ENCODE results near the gene GABBR2. TPM values are rescaled to one million over a fixed set of nuclear protein-coding genes. Genes with fewer than 3 reads are reported as not detected.

GABBR2 gene
- polyA plus RNA-seq, 4 donors, result 0.09 to 1.4 (median 0.71) TPM; not detected in 1

- no peaks in the 10 kb centered on the region for H3K36me3 ChIP-seq (ENCODE audit: control insufficient read depth in 3 of 3, insufficient read depth in 2 of 3, low read depth in 1 of 3, low read length in 3 of 3)
- WGBS, 3 donors, result 53 to 58% (median 55%) methylated on average over 3 of the region's 3 CpGs
- FAIRE-seq, result no peak
- no peak for DNase-seq
- no peaks in the 10 kb centered on the region for H3K9me3 ChIP-seq (ENCODE audit: control insufficient read depth in 2 of 2, insufficient read depth in 1 of 2, low read depth in 1 of 2, low read length in 1 of 2)
- no peak overlapping the region for H3K27ac ChIP-seq (ENCODE audit: low read depth in 1 of 3, low read length in 2 of 3)
- H3K4me3 ChIP-seq (ENCODE audit: low read depth in 1 of 3, low read length in 3 of 3), result no peak overlapping the region
- H3K4me1 ChIP-seq (ENCODE audit: control insufficient read depth in 3 of 3, insufficient read depth in 2 of 3, low read depth in 1 of 3, low read length in 2 of 3), result no peaks in the 10 kb centered on the region
- H3K27me3 ChIP-seq (ENCODE audit: control insufficient read depth in 3 of 3, insufficient read depth in 3 of 3, low read length in 3 of 3), result no peaks in the 10 kb centered on the region
Observed at GRCh38 chr9:98558575-98558974, 150.2 kb downstream of the GABBR2 start.

GRCh38 chr9:98556511-98556910, 152.2 kb downstream of the GABBR2 start:
- Histone ChIP-seq H3K27ac (ENCODE audit: low read depth in 1 of 3, low read length in 2 of 3) (no peak overlapping the region), H3K4me1 (ENCODE audit: control insufficient read depth in 3 of 3, insufficient read depth in 2 of 3, low read depth in 1 of 3, low read length in 2 of 3) (no peaks in the 10 kb centered on the region), H3K27me3 (ENCODE audit: control insufficient read depth in 3 of 3, insufficient read depth in 3 of 3, low read length in 3 of 3) (no peaks in the 10 kb centered on the region), H3K4me3 (ENCODE audit: low read depth in 1 of 3, low read length in 3 of 3) (no peak overlapping the region), H3K9me3 (ENCODE audit: control insufficient read depth in 2 of 2, insufficient read depth in 1 of 2, low read depth in 1 of 2, low read length in 1 of 2) (no peaks in the 10 kb centered on the region), H3K36me3 (ENCODE audit: control insufficient read depth in 3 of 3, insufficient read depth in 2 of 3, low read depth in 1 of 3, low read length in 3 of 3) (no peaks in the 10 kb centered on the region)
- FAIRE-seq (no peak), DNase-seq (no peak)
- 87 to 92% (median 90%) methylated on average over 12 of the region's 12 CpGs for whole genome bisulfite sequencing, 3 donors

GRCh38 chr9:98555651-98556465, 152.9 kb downstream of the GABBR2 start:
- FAIRE-seq (no peak), DNase-seq (no peak)
- Histone ChIP-seq H3K4me1 (ENCODE audit: control insufficient read depth in 3 of 3, insufficient read depth in 2 of 3, low read depth in 1 of 3, low read length in 2 of 3) (no peaks in the 10 kb centered on the region), H3K27me3 (ENCODE audit: control insufficient read depth in 3 of 3, insufficient read depth in 3 of 3, low read length in 3 of 3) (no peaks in the 10 kb centered on the region), H3K36me3 (ENCODE audit: control insufficient read depth in 3 of 3, insufficient read depth in 2 of 3, low read depth in 1 of 3, low read length in 3 of 3) (no peaks in the 10 kb centered on the region), H3K4me3 (ENCODE audit: low read depth in 1 of 3, low read length in 3 of 3) (no peak overlapping the region), H3K27ac (ENCODE audit: low read depth in 1 of 3, low read length in 2 of 3) (no peak overlapping the region), H3K9me3 (ENCODE audit: control insufficient read depth in 2 of 2, insufficient read depth in 1 of 2, low read depth in 1 of 2, low read length in 1 of 2) (no peaks in the 10 kb centered on the region)
- 82 to 88% (median 84%) methylated on average over 10 of the region's 10 CpGs for WGBS, 3 donors

GRCh38 chr9:98554752-98555151, 154.0 kb downstream of the GABBR2 start:
- 86 to 89% (median 88%) methylated on average over 5 of the region's 5 CpGs for WGBS, 3 donors
- no peaks in the 10 kb centered on the region for H3K36me3 ChIP-seq (ENCODE audit: control insufficient read depth in 3 of 3, insufficient read depth in 2 of 3, low read depth in 1 of 3, low read length in 3 of 3)
- H3K9me3 ChIP-seq (ENCODE audit: control insufficient read depth in 2 of 2, insufficient read depth in 1 of 2, low read depth in 1 of 2, low read length in 1 of 2), result no peaks in the 10 kb centered on the region
- no peak for FAIRE-seq
- no peaks in the 10 kb centered on the region for H3K27me3 ChIP-seq (ENCODE audit: control insufficient read depth in 3 of 3, insufficient read depth in 3 of 3, low read length in 3 of 3)
- DNase-seq, result no peak
- H3K4me3 ChIP-seq (ENCODE audit: low read depth in 1 of 3, low read length in 3 of 3), result no peak overlapping the region
- no peak overlapping the region for H3K27ac ChIP-seq (ENCODE audit: low read depth in 1 of 3, low read length in 2 of 3)
- no peaks in the 10 kb centered on the region for H3K4me1 ChIP-seq (ENCODE audit: control insufficient read depth in 3 of 3, insufficient read depth in 2 of 3, low read depth in 1 of 3, low read length in 2 of 3)

- WGBS, 3 donors, result 58 to 85% (median 81%) methylated on average over 8 of the region's 8 CpGs
- Histone ChIP-seq H3K27me3 (ENCODE audit: control insufficient read depth in 3 of 3, insufficient read depth in 3 of 3, low read length in 3 of 3) (peaks cover 0 to 2% (median 0%) of the 10 kb centered on the region in 3 donors), H3K36me3 (ENCODE audit: control insufficient read depth in 3 of 3, insufficient read depth in 2 of 3, low read depth in 1 of 3, low read length in 3 of 3) (no peaks in the 10 kb centered on the region), H3K27ac (ENCODE audit: low read depth in 1 of 3, low read length in 2 of 3) (no peak overlapping the region), H3K4me3 (ENCODE audit: low read depth in 1 of 3, low read length in 3 of 3) (no peak overlapping the region), H3K9me3 (ENCODE audit: control insufficient read depth in 2 of 2, insufficient read depth in 1 of 2, low read depth in 1 of 2, low read length in 1 of 2) (no peaks in the 10 kb centered on the region), H3K4me1 (ENCODE audit: control insufficient read depth in 3 of 3, insufficient read depth in 2 of 3, low read depth in 1 of 3, low read length in 2 of 3) (no peaks in the 10 kb centered on the region)
- DNase-seq, result no peak
- no peak for FAIRE-seq
Observed at GRCh38 chr9:98552331-98552730, 156.4 kb downstream of the GABBR2 start.

GRCh38 chr9:98551511-98552286, 157.0 kb downstream of the GABBR2 start:
- Histone ChIP-seq H3K27me3 (ENCODE audit: control insufficient read depth in 3 of 3, insufficient read depth in 3 of 3, low read length in 3 of 3) (peaks cover 0 to 2% (median 0%) of the 10 kb centered on the region in 3 donors), H3K4me1 (ENCODE audit: control insufficient read depth in 3 of 3, insufficient read depth in 2 of 3, low read depth in 1 of 3, low read length in 2 of 3) (no peaks in the 10 kb centered on the region), H3K4me3 (ENCODE audit: low read depth in 1 of 3, low read length in 3 of 3) (no peak overlapping the region), H3K9me3 (ENCODE audit: control insufficient read depth in 2 of 2, insufficient read depth in 1 of 2, low read depth in 1 of 2, low read length in 1 of 2) (no peaks in the 10 kb centered on the region), H3K36me3 (ENCODE audit: control insufficient read depth in 3 of 3, insufficient read depth in 2 of 3, low read depth in 1 of 3, low read length in 3 of 3) (no peaks in the 10 kb centered on the region), H3K27ac (ENCODE audit: low read depth in 1 of 3, low read length in 2 of 3) (no peak overlapping the region)
- 76 to 80% (median 80%) methylated on average over 11 of the region's 11 CpGs for WGBS, 3 donors
- DNase-seq (no peak), FAIRE-seq (no peak)

- no peaks in the 10 kb centered on the region for H3K36me3 ChIP-seq (ENCODE audit: control insufficient read depth in 3 of 3, insufficient read depth in 2 of 3, low read depth in 1 of 3, low read length in 3 of 3)
- no peak overlapping the region for H3K4me3 ChIP-seq (ENCODE audit: low read depth in 1 of 3, low read length in 3 of 3)
- DNase-seq, result no peak
- 69 to 77% (median 75%) methylated on average over 7 of the region's 7 CpGs for WGBS, 3 donors
- H3K4me1 ChIP-seq (ENCODE audit: control insufficient read depth in 3 of 3, insufficient read depth in 2 of 3, low read depth in 1 of 3, low read length in 2 of 3), result no peaks in the 10 kb centered on the region
- H3K27ac ChIP-seq (ENCODE audit: low read depth in 1 of 3, low read length in 2 of 3), result no peak overlapping the region
- H3K9me3 ChIP-seq (ENCODE audit: control insufficient read depth in 2 of 2, insufficient read depth in 1 of 2, low read depth in 1 of 2, low read length in 1 of 2), result no peaks in the 10 kb centered on the region
- FAIRE-seq, result no peak
- H3K27me3 ChIP-seq (ENCODE audit: control insufficient read depth in 3 of 3, insufficient read depth in 3 of 3, low read length in 3 of 3), result peaks cover 0 to 2% (median 0%) of the 10 kb centered on the region in 3 donors
Observed at GRCh38 chr9:98550206-98550820, 158.4 kb downstream of the GABBR2 start.

- DNase-seq, result no peak
- Histone ChIP-seq H3K36me3 (ENCODE audit: control insufficient read depth in 3 of 3, insufficient read depth in 2 of 3, low read depth in 1 of 3, low read length in 3 of 3) (no peaks in the 10 kb centered on the region), H3K4me3 (ENCODE audit: low read depth in 1 of 3, low read length in 3 of 3) (no peak overlapping the region), H3K9me3 (ENCODE audit: control insufficient read depth in 2 of 2, insufficient read depth in 1 of 2, low read depth in 1 of 2, low read length in 1 of 2) (no peaks in the 10 kb centered on the region), H3K27me3 (ENCODE audit: control insufficient read depth in 3 of 3, insufficient read depth in 3 of 3, low read length in 3 of 3) (peaks cover 0 to 5% (median 0%) of the 10 kb centered on the region in 3 donors), H3K27ac (ENCODE audit: low read depth in 1 of 3, low read length in 2 of 3) (no peak overlapping the region), H3K4me1 (ENCODE audit: control insufficient read depth in 3 of 3, insufficient read depth in 2 of 3, low read depth in 1 of 3, low read length in 2 of 3) (no peaks in the 10 kb centered on the region)
- no peak for FAIRE-seq
- WGBS, 3 donors, result 64 to 86% (median 67%) methylated on average over 3 of the region's 3 CpGs
Observed at GRCh38 chr9:98549401-98549800, 159.3 kb downstream of the GABBR2 start.
